Fibroblast of skin of back (primary cell): ENCODE results near the gene PTPRCAP.

Experiments
- DNase-seq: peaks from one replicate; pipeline ENCODE4 v3.0.0-alpha.2; 2013

The PTPRCAP gene

GRCh38 chr11:67395555-67396258 is 41.8 kb downstream of the PTPRCAP start:
- no peak for DNase-seq

DNA sequence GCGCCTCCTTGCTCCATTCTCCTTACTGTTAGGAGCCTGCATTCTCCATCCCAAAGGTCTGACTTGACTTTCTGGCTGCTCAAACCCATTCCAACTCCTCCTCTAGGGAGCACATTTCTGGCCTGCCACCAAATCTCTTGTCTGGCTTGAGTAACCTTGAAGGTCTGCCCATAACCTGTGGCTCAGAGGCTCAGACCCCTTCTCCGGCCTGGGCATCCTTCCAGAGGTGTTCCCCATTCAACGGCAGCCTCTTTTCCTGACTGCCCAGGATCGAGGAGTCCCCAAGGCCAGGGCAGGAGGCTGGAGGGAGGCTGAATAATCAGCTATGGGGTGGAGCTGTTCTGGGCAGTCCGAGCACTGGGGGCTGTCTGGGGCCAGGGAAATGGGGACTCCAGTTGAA is 43.5 kb downstream of the PTPRCAP start:
- DNase-seq: no peak

DNA sequence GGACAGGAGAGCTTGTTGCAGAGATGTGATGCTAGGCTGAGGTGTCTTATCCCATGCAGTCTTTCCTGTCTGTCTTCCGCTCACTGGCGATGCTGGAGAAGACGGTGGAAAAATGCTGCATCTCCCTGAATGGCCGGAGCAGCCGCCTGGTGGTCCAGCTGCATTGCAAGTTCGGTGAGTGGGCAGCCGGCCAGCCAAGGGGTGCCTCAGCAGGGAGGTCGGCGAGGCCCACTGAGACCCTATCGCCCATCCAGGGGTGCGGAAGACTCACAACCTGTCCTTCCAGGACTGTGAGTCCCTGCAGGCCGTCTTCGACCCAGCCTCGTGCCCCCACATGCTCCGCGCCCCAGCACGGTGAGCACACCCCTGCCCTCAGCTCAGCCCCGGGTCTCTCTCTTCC is 44.0 kb downstream of the PTPRCAP start:
- no peak for DNase-seq

GRCh38 chr11:67392183-67392715 is 45.2 kb downstream of the PTPRCAP start:
- no peak for DNase-seq

GRCh38 chr11:67391304-67392182 is 45.9 kb downstream of the PTPRCAP start, which contains the start of gene RAD9A:
Gene RAD9A, plus strand, starts transcription at chr11:67391986. Its CDS starts 59 bp downstream, at chr11:67392045.
- peak; percentile 95 for DNase-seq

GRCh38 chr11:67390947-67391303 is 46.6 kb downstream of the PTPRCAP start:
- DNase-seq: no peak

- DNase-seq: no peak
These were observed 48.0 kb downstream of the PTPRCAP start for GRCh38 chr11:67389477-67389876.

GRCh38 chr11:67387518-67387917 is 50.0 kb downstream of the PTPRCAP start:
- DNase-seq: no peak

- no peak for DNase-seq
These were observed 50.4 kb downstream of the PTPRCAP start for GRCh38 chr11:67387069-67387468.
